Ramos (cell line): ENCODE results near the gene MMP3.

Source experiments
- in situ Hi-C: fragments of 300-500 bp; cut with MboI; formaldehyde crosslinking; loops from one replicate; pipeline ENCODE4 v1.14.3; 2022; ENCODE audit warnings: low sequenced_read_pairs; ENCODE audit not compliant: unreplicated experiment

Gene MMP3

DNA sequence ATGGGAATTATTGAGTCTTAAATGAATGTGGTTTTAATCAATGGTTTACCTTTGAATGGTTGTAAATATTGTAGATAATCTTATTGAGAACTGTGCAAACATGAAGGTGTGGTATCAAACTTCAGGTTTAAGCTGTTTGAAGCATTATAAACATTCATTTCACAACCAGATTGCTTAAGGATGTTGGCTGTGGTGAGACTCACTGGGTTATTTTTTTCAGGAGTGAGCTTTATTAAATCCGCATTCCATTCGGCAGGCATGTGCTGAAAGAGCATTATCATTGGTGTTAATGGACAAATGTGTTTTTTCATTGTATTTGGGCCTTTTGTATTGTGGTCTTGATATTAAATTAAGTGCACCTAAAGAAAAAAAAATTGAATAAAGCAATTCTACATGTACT is 9.7 kb downstream of the MMP3 start:
- in situ Hi-C loops, result no loop called here

DNA sequence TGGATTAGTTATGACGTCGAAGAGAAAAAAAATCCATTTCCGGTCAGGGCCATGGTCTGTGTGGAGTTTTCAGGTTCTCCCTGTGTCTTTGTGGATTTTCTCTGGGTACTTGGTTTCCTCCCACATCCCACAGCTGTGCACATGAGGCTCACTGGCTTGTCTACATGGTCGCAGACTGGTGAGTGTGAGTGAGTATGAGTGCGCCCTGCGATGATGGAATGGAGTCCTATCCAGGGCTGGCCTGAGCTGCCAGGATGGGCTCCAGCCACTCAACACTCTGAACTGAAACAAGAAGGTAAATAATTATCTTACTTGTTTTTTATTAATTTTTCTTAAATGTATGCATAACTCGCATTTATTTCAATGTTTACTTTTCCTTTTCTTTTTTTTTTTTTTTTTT is 10.8 kb downstream of the MMP3 start:
- in situ Hi-C loops, result no loop called here

DNA sequence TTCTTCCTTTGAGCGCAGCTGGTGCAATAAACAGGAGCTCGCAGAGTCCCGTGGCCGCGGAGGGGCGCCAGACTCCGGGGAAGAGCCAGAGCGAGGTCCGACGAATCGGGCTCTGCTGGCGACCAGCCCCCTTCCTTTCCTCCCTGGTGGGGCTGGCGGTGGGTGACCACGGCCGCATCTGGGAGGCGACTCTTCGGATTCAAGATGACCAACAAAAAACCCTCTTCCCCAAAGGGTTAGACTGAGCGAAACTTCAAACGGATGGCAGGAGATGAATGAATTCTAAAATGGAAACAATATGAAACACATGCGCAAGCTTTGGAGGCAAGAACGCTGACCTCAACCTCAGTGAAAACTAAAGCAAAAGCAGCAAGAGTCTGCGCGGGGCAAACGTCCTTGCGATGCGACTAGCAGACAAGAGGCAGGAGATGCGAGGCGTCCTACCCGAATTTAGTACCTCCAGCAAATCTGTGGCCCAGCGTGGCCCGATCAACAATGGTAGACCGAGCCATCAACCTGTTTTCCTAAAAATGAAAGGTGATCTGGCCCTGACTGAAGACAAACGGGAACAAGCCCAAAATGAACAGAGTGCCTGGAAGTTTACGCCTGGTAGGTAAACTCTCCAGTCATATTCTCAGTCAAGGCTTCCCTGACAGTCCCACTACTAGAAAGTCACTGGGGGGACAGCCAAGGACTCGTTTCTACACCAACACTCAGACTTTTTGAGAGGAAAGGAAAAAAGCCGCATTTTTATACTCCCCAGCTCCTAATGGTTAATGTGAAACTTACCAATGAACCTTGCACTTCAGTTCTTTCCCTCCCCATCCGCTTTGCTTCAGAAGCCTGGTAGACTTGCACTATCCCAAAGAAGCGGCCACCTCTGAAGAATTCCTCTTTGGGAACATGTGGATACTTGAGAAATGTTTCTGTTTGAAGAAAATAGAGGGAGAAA is 11.6 kb downstream of the MMP3 start:
- in situ Hi-C loops, result no loop called here

DNA sequence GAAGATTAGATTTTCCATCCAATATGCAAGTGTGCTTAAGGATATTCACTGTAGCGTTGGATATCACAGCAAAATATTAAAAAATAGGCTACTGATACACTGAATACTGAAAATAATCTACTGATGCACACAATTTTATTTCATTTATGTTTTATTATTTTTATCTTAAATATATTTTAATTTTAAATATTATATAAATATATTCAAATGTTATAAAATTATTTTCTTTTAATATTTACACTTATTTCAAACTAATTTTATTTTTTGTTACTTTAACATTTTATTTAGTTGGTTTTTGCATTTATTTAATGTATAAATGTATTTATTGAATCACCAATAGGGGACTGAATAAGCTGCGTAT is 12.3 kb downstream of the MMP3 start:
- in situ Hi-C loops, result no loop called here

DNA sequence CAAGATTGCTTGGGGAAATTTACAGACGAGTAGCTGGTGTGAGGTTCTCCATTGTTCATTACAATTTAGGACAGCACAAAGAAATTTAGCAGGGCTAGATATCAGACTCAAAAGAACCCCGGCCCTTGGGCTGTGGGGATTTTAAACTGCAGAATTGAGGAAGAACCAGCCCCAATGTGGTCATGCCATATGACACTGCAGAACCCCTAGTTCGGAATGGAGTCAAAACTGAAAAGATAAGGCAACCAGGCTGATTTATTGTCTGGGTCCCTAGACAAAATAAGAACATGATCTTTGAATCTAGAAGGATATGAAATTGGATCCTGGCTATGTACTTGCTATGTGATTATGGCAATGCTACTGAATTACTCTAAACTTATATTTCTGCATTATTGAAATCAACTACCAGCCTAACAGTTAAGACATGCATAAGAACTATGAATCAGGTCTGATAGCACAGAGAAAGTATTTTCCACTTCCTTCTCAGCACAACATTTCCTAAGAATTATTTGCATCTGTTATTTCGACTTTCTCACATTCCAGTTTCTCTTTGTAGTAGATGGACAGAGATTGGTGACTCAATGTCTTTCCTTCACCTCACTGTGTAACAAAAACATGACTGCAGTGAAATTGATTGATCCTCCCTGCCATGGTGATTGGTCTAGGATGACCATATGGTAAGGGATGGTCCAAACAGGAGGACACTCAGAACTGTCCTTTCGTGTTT is 13.2 kb downstream of the MMP3 start:
- in situ Hi-C loops, result no loop called here

DNA sequence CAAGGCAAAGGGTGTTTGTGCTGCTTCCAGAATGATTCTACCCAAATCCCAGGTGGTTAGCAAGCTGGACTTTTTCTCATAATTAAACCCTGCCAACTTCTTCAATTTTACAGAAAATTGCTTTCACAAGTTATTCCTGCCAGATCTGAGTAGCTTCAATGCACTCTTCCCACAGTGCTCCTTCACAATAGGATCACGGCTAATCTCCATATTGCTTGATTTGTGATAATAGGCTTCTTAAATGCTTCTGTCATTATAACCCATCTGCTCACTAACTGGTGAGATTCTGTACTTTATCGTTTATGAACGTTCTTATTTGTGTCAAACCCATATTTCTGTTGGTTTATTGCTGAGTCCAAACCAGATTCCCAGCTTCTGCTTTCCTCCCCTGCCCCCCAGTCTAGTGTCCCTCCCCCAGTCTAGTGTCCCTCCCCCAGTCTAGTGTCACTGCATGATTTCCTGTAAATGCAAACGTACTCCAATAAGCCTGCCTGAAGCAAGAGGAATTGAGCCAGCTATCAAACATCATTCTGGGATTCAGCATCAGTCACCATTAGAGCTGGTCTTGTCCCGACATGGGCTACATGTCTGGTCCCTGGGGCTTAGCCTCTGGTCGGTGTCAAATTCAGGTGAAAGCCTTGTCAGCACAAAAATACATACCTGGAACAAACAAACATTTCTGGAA is 14.0 kb downstream of the MMP3 start:
- in situ Hi-C loops, result no loop called here

DNA sequence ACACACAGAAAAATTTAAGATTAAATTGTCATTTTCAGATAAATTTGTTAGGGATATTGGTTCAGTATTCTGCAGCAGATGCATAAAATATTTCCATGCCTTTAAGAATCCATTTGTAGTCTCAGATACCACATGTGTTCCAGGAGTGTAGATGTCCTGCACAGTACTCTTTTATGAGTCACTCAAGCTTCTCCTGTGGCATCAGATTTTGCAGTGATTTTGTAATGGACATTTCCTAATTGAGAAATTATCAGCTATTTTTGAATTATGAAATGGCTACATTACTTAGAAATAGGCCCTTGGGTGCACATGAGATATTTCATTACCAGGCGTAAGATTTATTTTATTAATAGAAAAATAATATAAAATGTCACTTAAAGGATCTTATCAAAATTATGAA is 18.9 kb downstream of the MMP3 start:
- in situ Hi-C loops, result no loop called here

DNA sequence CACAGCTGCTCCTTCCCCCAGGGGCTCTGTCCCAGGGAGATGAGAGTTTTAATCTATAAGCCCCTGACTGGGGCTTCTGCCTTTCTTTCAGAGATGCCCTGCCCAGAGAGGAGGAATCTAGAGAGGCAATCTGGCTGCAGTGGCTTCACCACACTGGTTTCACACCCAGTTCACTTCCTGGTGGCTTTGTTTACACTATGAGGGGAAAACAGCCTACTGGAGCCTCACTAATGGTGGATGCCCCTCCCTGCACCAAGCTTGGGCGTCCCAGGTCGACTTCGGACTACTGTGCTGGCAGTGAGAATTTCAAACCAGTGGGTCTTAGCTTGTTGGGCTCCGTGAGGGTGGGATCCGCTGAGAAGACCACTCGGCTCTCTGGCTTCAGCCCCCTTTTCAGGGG is 23.9 kb downstream of the MMP3 start:
- in situ Hi-C loops, result no loop called here

DNA sequence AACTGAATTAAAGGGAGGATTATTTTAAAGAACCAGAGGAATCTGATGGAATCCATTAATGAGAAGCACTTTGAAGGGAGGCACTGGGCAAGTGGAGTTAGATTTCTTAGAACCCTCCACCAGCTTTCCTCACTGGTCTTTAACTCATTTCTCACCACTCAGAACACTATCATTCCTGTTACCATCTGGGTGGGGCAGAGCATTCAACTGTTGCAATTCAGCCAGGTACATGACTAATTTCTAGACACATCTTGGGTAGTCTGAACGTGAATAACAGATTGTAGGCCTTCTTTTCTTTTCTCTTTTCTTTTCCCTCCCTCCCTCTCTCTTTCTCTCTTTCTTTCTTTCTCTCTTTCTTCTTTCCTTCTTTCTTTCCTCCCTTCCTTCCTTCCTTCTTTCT is 29.9 kb downstream of the MMP3 start:
- in situ Hi-C loops, result no loop called here

DNA sequence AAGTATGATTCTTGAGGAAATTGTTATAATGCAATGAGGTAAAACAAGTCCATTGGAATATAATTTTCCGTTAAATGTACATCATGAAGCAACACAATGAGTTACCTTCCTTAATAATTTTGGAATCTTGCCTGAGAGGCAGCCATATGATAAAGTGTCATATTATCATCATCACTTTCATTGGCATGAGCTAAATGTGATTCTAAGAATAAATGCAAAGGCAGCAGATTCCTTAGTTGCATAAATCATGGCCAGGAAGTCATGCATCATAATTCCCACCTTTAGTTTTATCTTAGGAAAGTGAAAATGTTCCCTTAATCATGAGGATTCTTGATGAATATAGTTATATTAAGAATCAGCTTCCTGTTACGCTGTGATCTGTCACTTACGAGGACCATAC is 31.2 kb downstream of the MMP3 start:
- in situ Hi-C loops, result no loop called here

DNA sequence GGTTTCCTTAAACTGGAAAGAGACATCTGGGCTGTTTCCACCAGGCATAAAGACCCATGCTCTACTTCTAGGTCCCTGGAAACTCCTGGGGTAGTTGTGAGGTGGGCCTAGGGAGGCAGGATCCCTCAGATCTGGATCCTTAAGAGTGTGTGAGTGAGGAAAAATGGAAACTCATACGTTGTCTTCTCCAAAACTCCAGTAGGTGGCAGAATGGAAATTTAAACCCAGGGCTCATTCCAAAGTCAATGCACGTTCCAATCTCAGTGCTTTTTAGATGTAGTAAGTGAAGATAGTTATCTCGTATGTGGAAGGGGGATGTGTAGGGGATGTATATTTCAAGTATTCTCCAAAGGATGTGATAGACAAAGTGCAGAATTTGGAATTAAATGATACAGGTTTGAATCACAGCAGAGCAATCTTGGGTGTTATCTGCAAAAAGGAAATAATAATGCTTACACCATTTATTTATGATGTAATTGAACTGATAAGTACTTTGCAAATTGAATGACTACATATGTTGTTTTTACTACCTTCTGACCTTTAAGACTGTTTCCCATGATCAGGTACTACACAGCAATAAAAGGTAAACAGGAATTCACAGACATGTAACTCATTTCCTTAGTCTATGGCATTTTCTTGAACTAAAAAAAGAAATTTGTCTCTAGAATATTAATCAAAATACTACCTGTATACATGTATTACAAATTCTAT is 32.3 kb downstream of the MMP3 start:
- in situ Hi-C loops, result no loop called here

DNA sequence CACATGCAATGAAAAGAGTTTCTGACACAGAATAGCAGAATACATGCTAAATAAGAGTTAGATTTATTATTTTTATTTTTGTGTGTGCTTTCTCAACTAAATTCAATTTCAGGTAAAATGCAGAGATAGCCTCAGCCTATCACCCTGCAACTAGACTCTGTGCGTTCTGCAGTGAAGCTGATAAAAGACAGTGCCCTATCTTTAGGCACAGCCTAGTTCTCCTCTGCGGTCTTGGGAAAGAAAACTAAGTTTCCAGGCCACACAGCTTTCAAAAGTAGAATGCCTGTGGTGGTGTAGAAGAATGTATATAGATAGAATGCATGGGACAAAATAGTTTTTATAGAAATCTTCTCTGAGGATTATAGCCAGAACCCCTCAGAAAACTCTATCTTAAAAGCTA is 33.4 kb downstream of the MMP3 start:
- in situ Hi-C loops, result no loop called here

DNA sequence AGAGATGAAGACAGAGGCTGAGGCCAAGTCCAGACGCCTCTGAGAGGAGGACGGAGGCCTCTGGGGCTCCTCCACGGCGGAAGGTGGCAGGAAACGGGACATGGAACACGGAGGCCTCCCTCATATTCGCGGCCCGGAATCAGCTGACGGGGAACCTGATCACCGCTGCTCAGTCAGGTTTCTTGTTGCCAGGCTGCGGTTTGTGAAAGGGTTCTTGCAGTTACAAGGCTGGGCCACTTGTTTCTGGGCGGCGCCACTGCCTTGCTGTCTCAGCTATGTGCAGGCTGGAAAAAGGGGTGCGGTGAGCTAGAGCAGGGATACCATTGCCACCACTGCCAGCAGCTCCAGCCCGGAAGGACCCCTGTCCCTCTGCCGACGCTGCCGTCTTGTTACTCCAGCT is 35.5 kb downstream of the MMP3 start:
- in situ Hi-C loops, result no loop called here

DNA sequence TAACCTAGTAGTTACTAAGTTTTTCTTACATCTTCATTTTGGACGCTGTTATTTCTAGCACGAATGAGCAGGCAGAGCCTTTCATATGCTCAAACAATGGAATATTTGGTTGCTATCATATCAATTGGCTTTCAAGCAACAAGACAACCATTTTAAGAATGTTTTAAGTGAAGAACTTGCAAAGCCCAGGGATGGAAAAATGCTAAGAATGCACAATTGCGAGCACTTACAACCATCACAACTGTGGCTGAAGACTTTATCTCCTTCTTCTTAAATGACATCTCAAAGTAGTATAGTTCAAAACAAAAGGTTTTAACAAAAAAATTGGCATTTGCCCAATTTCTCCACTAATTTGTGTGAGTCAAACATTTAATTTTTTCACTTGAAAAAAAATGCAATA is 37.1 kb downstream of the MMP3 start:
- in situ Hi-C loops, result no loop called here

DNA sequence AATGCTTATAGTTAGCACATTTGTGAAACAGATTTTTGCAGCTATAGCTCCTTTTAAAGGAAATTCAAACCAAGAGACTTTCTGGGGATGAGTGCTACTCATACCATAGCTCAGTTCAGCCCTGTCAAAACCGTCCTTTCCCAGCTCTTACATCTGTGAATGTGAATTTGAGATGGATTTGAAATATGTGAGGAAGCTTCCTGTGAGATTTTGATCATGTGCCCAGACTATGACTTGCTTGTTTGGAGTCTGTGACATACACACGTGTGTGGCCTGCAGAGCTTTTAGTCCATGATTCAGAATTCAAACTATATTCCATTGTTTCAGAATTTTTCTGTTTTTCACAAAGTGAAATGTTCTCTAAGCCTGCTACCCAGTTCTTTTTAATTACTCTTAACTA is 41.1 kb downstream of the MMP3 start:
- in situ Hi-C loops, result no loop called here

DNA sequence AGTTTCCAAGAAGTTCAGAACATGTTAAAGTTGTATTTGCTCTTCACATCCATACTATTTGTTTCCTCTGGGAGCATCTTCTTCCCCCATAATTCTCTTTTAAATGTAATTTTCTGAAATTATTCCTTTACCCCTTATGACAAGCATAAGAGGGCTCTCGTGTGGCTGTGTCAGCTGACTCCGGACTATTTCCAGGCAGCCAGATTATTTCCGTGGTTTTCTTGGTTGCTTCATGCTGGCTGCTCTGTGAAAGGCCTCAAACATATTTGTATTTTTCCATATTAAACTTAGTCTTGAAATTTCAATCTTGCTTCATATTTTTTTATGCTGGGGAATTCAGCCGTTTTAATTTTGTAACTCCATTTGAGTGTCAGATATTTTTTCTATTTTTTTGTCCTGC is 42.6 kb downstream of the MMP3 start:
- in situ Hi-C loops, result no loop called here

DNA sequence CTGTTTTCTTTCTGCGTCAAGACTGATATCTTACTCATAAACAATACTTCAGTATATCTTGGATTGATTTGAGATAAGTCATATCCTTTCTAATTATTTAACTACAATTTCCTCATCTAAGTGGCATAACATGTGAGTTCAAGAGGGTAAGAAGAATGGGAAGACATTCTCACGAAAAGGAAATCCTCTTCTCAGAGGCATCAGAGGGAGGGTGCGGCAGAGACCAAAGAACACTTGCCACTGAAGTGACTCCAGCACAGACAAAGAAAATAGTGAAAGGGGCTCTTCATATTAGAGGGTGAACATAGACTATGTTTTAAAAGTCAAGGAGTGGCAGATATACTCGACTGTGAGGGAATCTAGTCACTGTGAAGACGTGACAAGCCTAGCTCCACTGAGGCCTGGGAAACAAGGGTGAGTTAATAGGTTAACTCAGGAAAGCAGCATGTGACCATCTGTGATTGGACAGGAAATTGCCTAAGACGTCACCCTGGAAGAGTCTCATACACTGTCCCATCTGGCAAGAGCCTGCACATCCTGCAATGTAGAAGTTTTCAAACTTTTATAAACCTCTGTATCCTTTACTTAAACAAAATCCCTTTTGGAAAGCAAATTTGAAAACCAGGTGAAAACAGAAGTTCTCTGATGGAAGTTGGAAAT is 43.6 kb downstream of the MMP3 start:
- in situ Hi-C loops, result no loop called here

DNA sequence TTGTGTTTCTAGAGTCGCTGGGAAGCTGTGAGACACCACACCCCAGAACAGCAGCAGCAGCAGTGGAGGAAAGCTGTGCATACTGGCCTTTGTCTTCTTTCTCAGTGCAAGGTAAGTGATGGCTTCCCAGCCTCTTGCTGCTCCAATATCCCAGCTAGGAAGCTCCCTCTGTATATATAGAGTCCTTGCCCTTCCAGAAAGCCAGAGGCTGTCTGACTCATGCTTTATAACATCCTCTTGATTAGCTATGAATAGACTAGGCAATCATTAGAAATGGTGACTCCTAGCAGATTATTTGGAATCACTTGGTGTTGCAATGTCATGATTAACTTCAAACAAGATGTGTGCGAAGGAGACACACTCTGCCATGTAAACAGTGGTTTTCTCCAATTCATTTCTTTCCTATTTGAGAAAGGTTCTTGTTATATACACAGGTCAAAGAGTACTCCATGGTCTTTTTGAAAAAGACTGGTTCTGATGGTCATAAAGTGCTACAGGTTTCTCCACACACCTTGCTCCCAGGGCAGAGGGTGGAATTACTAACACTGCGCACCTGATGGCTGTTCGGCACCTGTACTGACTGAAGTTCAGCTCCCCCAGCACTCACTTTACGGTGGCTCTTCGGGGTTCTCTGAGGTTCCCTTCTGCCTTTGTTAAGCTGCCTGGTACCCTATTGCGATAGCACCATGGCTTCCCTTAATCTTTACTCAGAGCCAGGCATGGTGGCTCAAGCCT is 45.2 kb downstream of the MMP3 start, which contains the start of gene MMP1:
Gene MMP1, minus strand, starts transcription at position 149 of the 735 bp plus-strand sequence. Its CDS starts 68 bp downstream, at position 81.
- in situ Hi-C loops, result no loop called here

DNA sequence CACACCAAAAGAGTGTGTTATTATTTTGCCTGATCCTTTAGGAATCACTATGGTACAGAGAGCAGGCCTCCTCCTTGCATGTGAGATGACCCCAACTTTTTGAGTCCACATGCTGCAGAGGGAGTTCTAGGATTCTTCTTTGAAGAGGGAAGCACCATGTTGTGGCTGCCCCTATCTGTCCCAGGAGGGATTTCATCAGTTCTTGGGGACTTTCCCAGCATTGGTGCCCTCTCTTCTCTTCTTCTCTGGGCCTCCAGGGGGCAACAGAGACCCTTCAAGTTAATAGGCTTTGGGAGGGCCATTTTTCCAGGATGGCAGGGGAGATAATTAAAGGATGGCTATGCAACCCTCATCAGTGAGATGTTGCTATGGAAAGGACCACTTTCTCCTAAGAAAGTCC is 49.0 kb downstream of the MMP3 start:
- in situ Hi-C loops, result no loop called here
